HepG2 (cell line): ENCODE results near the gene RAB43. TPM values are rescaled to one million over a fixed set of nuclear protein-coding genes. Genes with fewer than 3 reads are reported as not detected.

ENCODE experiments used
- HIVEP1 ChIP-seq: sonication (generic); formaldehyde crosslinking; IDR thresholded peaks from 2 replicates; pipeline ENCODE4 v1.4.0; 2020; ENCODE audit warnings: mild to moderate bottlenecking, missing genetic modification reagents
- KMT2B ChIP-seq: IDR thresholded peaks from 2 replicates; pipeline ENCODE4 v1.6.1; 2016; ENCODE audit warnings: missing genetic modification reagents, missing compliant biosample characterization
- MAF1 ChIP-seq: sonication (generic); formaldehyde crosslinking; IDR thresholded peaks from 2 replicates; pipeline ENCODE4 v1.5.0; 2020; ENCODE audit warnings: missing genetic modification reagents, borderline replicate concordance
- RAD51 ChIP-seq: fragments of 450-650 bp; IDR thresholded peaks from 2 replicates; pipeline ENCODE4 v1.6.1; 2016; ENCODE audit warnings: borderline replicate concordance
- STAG1 ChIP-seq: sonication (generic); formaldehyde crosslinking; IDR thresholded peaks from 2 replicates; pipeline ENCODE4 v1.4.0; 2020; ENCODE audit warnings: missing genetic modification reagents
- ZIK1 ChIP-seq: sonication (generic); formaldehyde crosslinking; IDR thresholded peaks from 2 replicates; pipeline ENCODE4 v1.5.0; 2020; ENCODE audit warnings: mild to moderate bottlenecking, low read depth, missing genetic modification reagents, borderline replicate concordance
- ZNF446 ChIP-seq: sonication (generic); formaldehyde crosslinking; IDR thresholded peaks from 2 replicates; pipeline ENCODE4 v1.5.0; 2020; ENCODE audit warnings: mild to moderate bottlenecking, missing genetic modification reagents
- ZNF547 ChIP-seq: sonication (generic); formaldehyde crosslinking; IDR thresholded peaks from 2 replicates; pipeline ENCODE4 v1.5.1; 2020; ENCODE audit warnings: mild to moderate bottlenecking, missing genetic modification reagents
- polyA plus RNA-seq, 8 experiments: library from polyadenylated mRNA; depleted of rRNA in 3 of 8; stranded (reverse) in 7 of 8; unstranded in 1 of 8; fragments of >200 nt; fragmentation: Illumina TruSeq in 4 of 8; extraction: Trizol in 4 of 8; gene quantifications; 2 replicates each; pipeline versions ENCODE4 v1.2.1 to v1.2.3, GENCODE V29; 2011 to 2016; ENCODE audit warnings: low read depth in 4 of 8, missing spikeins in 1 of 8, mixed read lengths in 1 of 8; ENCODE audit not compliant: insufficient read depth in 1 of 8
- total RNA-seq, 5 experiments: library from RNA; depleted of rRNA; stranded (reverse); fragments of >200 nt; fragmentation: Illumina TruSeq; extraction: Trizol; gene quantifications; 2 replicates each; pipeline ENCODE4 v1.2.3, GENCODE V29; 2016; ENCODE audit warnings: low read depth in 1 of 5
- TF ChIP-seq, protein P1 (sequence below): sonication (generic); formaldehyde crosslinking; IDR thresholded peaks from 2 replicates; pipeline ENCODE4 v1.9.0; 2021; ENCODE audit warnings: missing genetic modification reagents, borderline replicate concordance
- TF ChIP-seq, protein P2 (sequence below): sonication (generic); formaldehyde crosslinking; IDR thresholded peaks from 2 replicates; pipeline ENCODE4 v1.8.0; 2022; ENCODE audit warnings: low read depth, missing genetic modification reagents
- TF ChIP-seq, protein P3 (sequence below): sonication (generic); formaldehyde crosslinking; IDR thresholded peaks from 2 replicates; pipeline ENCODE4 v1.5.0; 2020; ENCODE audit warnings: missing genetic modification reagents, mild to moderate bottlenecking, borderline replicate concordance
- TF ChIP-seq, protein P4 (sequence below): sonication (generic); formaldehyde crosslinking; IDR thresholded peaks from 2 replicates; pipeline ENCODE4 v1.4.0; 2020; ENCODE audit warnings: low read depth, mild to moderate bottlenecking, missing genetic modification reagents
- TF ChIP-seq, protein P5 (sequence below): sonication (generic); formaldehyde crosslinking; IDR thresholded peaks from 2 replicates; pipeline ENCODE4 v1.4.0; 2020; ENCODE audit warnings: mild to moderate bottlenecking, missing genetic modification reagents, borderline replicate concordance
- TF ChIP-seq, protein P6 (sequence below): sonication (generic); formaldehyde crosslinking; IDR thresholded peaks from 2 replicates; pipeline ENCODE4 v1.4.0; 2020; ENCODE audit warnings: missing genetic modification reagents

RAB43 gene
- total and polyA plus RNA-seq, 2 of the 13 experiments (the other 11 are each of a cell fraction or from before 2014, with no cell fraction given) = 11.8 to 18.4 TPM

DNA sequence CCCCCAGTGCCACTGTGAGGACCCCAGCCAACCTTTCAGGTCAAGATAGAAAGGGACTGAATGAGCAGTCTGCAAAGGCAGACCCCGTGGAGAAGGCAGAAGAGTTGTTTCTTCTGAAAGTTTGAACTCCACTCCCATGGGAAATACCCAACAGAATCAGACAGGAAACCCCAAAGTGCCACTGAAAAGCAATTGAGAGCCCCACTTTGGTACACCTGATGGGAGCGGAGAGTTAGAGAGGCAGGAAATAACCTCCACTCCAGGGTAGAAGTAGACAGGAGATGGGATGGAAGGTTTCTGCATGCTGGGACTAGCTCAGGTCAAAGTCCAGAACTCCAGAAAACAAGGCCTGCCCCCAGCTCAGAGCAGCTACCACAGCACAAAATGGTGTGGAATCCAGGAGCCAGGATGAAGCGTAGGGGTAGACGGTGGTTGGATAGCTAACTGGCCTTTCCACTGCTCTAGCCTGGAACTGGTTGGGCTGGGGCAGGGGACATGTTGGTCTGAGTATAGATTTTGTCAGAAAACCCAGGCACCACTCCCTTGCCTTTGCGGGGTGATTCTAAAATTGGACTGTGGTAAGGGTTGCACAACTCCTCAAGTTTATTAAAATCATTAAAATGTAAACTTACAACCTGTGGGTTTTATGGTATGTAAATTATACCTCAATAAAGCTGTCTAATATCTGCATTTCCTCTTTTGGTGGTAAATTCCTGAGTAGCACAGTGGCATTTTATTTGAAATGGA is 1.9 kb upstream of the RAB43 start (continued):
- TF ChIP-seq, protein P1, sequence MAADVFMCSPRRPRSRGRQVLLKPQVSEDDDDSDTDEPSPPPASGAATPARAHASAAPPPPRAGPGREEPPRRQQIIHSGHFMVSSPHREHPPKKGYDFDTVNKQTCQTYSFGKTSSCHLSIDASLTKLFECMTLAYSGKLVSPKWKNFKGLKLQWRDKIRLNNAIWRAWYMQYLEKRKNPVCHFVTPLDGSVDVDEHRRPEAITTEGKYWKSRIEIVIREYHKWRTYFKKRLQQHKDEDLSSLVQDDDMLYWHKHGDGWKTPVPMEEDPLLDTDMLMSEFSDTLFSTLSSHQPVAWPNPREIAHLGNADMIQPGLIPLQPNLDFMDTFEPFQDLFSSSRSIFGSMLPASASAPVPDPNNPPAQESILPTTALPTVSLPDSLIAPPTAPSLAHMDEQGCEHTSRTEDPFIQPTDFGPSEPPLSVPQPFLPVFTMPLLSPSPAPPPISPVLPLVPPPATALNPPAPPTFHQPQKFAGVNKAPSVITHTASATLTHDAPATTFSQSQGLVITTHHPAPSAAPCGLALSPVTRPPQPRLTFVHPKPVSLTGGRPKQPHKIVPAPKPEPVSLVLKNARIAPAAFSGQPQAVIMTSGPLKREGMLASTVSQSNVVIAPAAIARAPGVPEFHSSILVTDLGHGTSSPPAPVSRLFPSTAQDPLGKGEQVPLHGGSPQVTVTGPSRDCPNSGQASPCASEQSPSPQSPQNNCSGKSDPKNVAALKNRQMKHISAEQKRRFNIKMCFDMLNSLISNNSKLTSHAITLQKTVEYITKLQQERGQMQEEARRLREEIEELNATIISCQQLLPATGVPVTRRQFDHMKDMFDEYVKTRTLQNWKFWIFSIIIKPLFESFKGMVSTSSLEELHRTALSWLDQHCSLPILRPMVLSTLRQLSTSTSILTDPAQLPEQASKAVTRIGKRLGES (CRISPR knock-in tag) = no peak
- TF ChIP-seq, protein P2, sequence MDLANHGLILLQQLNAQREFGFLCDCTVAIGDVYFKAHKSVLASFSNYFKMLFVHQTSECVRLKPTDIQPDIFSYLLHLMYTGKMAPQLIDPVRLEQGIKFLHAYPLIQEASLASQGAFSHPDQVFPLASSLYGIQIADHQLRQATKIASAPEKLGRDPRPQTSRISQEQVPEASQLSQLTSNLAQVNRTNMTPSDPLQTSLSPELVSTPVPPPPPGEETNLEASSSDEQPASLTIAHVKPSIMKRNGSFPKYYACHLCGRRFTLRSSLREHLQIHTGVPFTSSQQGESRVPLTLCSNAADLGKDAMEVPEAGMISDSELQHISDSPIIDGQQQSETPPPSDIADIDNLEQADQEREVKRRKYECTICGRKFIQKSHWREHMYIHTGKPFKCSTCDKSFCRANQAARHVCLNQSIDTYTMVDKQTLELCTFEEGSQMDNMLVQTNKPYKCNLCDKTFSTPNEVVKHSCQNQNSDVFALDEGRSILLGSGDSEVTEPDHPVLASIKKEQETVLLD = no peak
- TF ChIP-seq HIVEP1 (CRISPR knock-in tag) (no peak), ZIK1 (CRISPR knock-in tag) (no peak), MAF1 (0 out of 2 replicates have a peak, but pooled peaks have one; percentile 53), ZNF547 (CRISPR knock-in tag) (no peak), STAG1 (no peak), RAD51 (no peak), KMT2B (CRISPR knock-in tag) (no peak), ZNF446 (CRISPR knock-in tag) (no peak)
- TF ChIP-seq, protein P3, sequence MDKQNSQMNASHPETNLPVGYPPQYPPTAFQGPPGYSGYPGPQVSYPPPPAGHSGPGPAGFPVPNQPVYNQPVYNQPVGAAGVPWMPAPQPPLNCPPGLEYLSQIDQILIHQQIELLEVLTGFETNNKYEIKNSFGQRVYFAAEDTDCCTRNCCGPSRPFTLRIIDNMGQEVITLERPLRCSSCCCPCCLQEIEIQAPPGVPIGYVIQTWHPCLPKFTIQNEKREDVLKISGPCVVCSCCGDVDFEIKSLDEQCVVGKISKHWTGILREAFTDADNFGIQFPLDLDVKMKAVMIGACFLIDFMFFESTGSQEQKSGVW = no peak
- TF ChIP-seq, protein P4, sequence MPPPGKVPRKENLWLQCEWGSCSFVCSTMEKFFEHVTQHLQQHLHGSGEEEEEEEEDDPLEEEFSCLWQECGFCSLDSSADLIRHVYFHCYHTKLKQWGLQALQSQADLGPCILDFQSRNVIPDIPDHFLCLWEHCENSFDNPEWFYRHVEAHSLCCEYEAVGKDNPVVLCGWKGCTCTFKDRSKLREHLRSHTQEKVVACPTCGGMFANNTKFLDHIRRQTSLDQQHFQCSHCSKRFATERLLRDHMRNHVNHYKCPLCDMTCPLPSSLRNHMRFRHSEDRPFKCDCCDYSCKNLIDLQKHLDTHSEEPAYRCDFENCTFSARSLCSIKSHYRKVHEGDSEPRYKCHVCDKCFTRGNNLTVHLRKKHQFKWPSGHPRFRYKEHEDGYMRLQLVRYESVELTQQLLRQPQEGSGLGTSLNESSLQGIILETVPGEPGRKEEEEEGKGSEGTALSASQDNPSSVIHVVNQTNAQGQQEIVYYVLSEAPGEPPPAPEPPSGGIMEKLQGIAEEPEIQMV = no peak
- TF ChIP-seq, protein P5, sequence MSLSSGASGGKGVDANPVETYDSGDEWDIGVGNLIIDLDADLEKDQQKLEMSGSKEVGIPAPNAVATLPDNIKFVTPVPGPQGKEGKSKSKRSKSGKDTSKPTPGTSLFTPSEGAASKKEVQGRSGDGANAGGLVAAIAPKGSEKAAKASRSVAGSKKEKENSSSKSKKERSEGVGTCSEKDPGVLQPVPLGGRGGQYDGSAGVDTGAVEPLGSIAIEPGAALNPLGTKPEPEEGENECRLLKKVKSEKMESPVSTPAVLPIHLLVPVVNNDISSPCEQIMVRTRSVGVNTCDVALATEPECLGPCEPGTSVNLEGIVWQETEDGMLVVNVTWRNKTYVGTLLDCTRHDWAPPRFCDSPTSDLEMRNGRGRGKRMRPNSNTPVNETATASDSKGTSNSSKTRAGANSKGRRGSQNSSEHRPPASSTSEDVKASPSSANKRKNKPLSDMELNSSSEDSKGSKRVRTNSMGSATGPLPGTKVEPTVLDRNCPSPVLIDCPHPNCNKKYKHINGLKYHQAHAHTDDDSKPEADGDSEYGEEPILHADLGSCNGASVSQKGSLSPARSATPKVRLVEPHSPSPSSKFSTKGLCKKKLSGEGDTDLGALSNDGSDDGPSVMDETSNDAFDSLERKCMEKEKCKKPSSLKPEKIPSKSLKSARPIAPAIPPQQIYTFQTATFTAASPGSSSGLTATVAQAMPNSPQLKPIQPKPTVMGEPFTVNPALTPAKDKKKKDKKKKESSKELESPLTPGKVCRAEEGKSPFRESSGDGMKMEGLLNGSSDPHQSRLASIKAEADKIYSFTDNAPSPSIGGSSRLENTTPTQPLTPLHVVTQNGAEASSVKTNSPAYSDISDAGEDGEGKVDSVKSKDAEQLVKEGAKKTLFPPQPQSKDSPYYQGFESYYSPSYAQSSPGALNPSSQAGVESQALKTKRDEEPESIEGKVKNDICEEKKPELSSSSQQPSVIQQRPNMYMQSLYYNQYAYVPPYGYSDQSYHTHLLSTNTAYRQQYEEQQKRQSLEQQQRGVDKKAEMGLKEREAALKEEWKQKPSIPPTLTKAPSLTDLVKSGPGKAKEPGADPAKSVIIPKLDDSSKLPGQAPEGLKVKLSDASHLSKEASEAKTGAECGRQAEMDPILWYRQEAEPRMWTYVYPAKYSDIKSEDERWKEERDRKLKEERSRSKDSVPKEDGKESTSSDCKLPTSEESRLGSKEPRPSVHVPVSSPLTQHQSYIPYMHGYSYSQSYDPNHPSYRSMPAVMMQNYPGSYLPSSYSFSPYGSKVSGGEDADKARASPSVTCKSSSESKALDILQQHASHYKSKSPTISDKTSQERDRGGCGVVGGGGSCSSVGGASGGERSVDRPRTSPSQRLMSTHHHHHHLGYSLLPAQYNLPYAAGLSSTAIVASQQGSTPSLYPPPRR (CRISPR knock-in tag) = no peak
- TF ChIP-seq, protein P6, sequence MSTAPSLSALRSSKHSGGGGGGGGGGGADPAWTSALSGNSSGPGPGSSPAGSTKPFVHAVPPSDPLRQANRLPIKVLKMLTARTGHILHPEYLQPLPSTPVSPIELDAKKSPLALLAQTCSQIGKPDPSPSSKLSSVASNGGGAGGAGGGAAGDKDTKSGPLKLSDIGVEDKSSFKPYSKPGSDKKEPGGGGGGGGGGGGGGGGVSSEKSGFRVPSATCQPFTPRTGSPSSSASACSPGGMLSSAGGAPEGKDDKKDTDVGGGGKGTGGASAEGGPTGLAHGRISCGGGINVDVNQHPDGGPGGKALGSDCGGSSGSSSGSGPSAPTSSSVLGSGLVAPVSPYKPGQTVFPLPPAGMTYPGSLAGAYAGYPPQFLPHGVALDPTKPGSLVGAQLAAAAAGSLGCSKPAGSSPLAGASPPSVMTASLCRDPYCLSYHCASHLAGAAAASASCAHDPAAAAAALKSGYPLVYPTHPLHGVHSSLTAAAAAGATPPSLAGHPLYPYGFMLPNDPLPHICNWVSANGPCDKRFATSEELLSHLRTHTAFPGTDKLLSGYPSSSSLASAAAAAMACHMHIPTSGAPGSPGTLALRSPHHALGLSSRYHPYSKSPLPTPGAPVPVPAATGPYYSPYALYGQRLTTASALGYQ = 0 out of 2 replicates have a peak, but pooled peaks have one; percentile 21
